CD4-positive, alpha-beta T cell treated with Interleukin-4 for 1 hour (primary cell): Measurements from ENCODE around the gene GLI3.

ENCODE experiments used
- DNase-seq, 2 donors: peaks; one replicate each; pipeline ENCODE4 v3.0.0-alpha.2; 2020 to 2022

The GLI3 gene

GRCh38 chr7:42071372-42072261 lies 165.4 kb downstream of the GLI3 start:
- no peak for DNase-seq

GRCh38 chr7:42070068-42070467 lies 166.9 kb downstream of the GLI3 start:
- DNase-seq: no peak

- DNase-seq: no peak
These were observed 167.4 kb downstream of the GLI3 start for GRCh38 chr7:42069590-42069989.

- DNase-seq: no peak
These were observed 168.3 kb downstream of the GLI3 start for GRCh38 chr7:42068554-42069280.

GRCh38 chr7:42065942-42066341 lies 171.1 kb downstream of the GLI3 start:
- no peak for DNase-seq

GRCh38 chr7:42065015-42065414 lies 172.0 kb downstream of the GLI3 start:
- no peak for DNase-seq

- no peak for DNase-seq
These were observed 172.5 kb downstream of the GLI3 start for GRCh38 chr7:42064534-42064933.

- no peak for DNase-seq
These were observed 177.7 kb downstream of the GLI3 start for GRCh38 chr7:42059275-42059674.

GRCh38 chr7:42057331-42057730 lies 179.7 kb downstream of the GLI3 start:
- DNase-seq: no peak

GRCh38 chr7:42055171-42055570 lies 181.8 kb downstream of the GLI3 start:
- DNase-seq: no peak

GRCh38 chr7:42053834-42054233 lies 183.2 kb downstream of the GLI3 start:
- DNase-seq: no peak

- no peak for DNase-seq
These were observed 187.2 kb downstream of the GLI3 start for GRCh38 chr7:42049761-42050160.

GRCh38 chr7:42046483-42046882 lies 190.5 kb downstream of the GLI3 start:
- no peak for DNase-seq

GRCh38 chr7:42045961-42046360 lies 191.0 kb downstream of the GLI3 start:
- no peak for DNase-seq

- DNase-seq: no peak
These were observed 197.1 kb downstream of the GLI3 start for GRCh38 chr7:42039921-42040320.

GRCh38 chr7:42035210-42035609 lies 201.8 kb downstream of the GLI3 start:
- DNase-seq: no peak

GRCh38 chr7:42033480-42033879 lies 203.5 kb downstream of the GLI3 start:
- no peak for DNase-seq

- DNase-seq: no peak
These were observed 207.6 kb downstream of the GLI3 start for GRCh38 chr7:42029405-42029804.

- no peak for DNase-seq
These were observed 209.5 kb downstream of the GLI3 start for GRCh38 chr7:42027521-42027920.

GRCh38 chr7:42026622-42027197 lies 210.3 kb downstream of the GLI3 start:
- DNase-seq: no peak

- DNase-seq: no peak
These were observed 211.2 kb downstream of the GLI3 start for GRCh38 chr7:42025635-42026375.

GRCh38 chr7:42024537-42024936 lies 212.5 kb downstream of the GLI3 start:
- DNase-seq: no peak

- no peak for DNase-seq
These were observed 213.7 kb downstream of the GLI3 start for GRCh38 chr7:42023262-42023661.
